Ovary (tissue), 3 donors: ENCODE results near the gene LRRC14B.

ENCODE experiments used
- CTCF ChIP-seq, 3 donors: fragments of 450-650 bp in 2 of 3; fragments of 200-600 bp in 1 of 3; IDR thresholded peaks; one replicate each; pipeline versions ENCODE4 v1.5.1 to v1.8.0; 2016 to 2022; ENCODE audit warnings: antibody characterized with exemption in 3 of 3, mild to moderate bottlenecking in 1 of 3
- EP300 ChIP-seq: sonication (generic); formaldehyde crosslinking; IDR thresholded peaks from one replicate; pipeline ENCODE4 v1.6.1; 2017; ENCODE audit warnings: antibody characterized with exemption
- donor health status: DM: no; HTN: no; CAD: no.

GRCh38 chr5:207599-207998, 16.3 kb downstream of the LRRC14B start:
- TF ChIP-seq CTCF (IDR thresholded peaks at IDR 0.05) (no peak), EP300 (no peak)
